SU-DHL-6 (cell line): ENCODE results near the gene CDH23.

Experiments
- H2AFZ ChIP-seq: fragments of 200-600 bp; sonication (generic); 2 replicates; pipeline ENCODE4 v1.6.1; 2014; ENCODE audit warnings: low read depth, mild to moderate bottlenecking, moderate library complexity, mixed read lengths, antibody characterized with exemption, low read length; ENCODE audit not compliant: severe bottlenecking
- H3F3A ChIP-seq: fragments of 200-600 bp; shearing (Covaris generic); 2 replicates; pipeline ENCODE4 v1.6.0; 2016; ENCODE audit warnings: antibody characterized with exemption, mild to moderate bottlenecking; ENCODE audit not compliant: insufficient read depth
- H3K27ac ChIP-seq: fragments of 200-600 bp; sonication (generic); 2 replicates; pipeline ENCODE4 v1.5.1; 2016; ENCODE audit warnings: low read depth, mild to moderate bottlenecking, low read length, moderate library complexity, mixed read lengths
- H3K27me3 ChIP-seq: fragments of 200-600 bp; sonication (generic), shearing (Covaris generic); 2 replicates; pipeline ENCODE4 v1.6.0; 2014; ENCODE audit warnings: mild to moderate bottlenecking, low read length
- H3K36me3 ChIP-seq: fragments of 200-600 bp; sonication (generic); 2 replicates; pipeline ENCODE4 v1.6.1; 2014; ENCODE audit warnings: mild to moderate bottlenecking, low read length, mixed read lengths
- H3K4me2 ChIP-seq: fragments of 300-600, 200-600 bp; shearing (Covaris generic), sonication (generic); 2 replicates; pipeline ENCODE4 v1.6.0; 2014; ENCODE audit warnings: low read length, low read depth, mild to moderate bottlenecking; ENCODE audit not compliant: poor library complexity, severe bottlenecking
- H3K4me3 ChIP-seq: fragments of 200-600 bp; sonication (generic); 2 replicates; pipeline ENCODE4 v1.5.1; 2014; ENCODE audit warnings: antibody characterized with exemption, low read length, mild to moderate bottlenecking, mixed read lengths; ENCODE audit not compliant: insufficient read depth, poor library complexity, severe bottlenecking
- H3K79me2 ChIP-seq: fragments of 200-600 bp; sonication (generic); 2 replicates; pipeline ENCODE4 v1.6.1; 2014; ENCODE audit warnings: mild to moderate bottlenecking, low read length, moderate library complexity; ENCODE audit not compliant: insufficient read depth
- H3K9ac ChIP-seq: fragments of 200-600 bp; sonication (generic); 2 replicates; pipeline ENCODE4 v1.7.0; 2014; ENCODE audit warnings: mild to moderate bottlenecking, low read length
- H3K9me2 ChIP-seq: fragments of 200-600 bp; sonication (generic); replicated peaks from 2 replicates; pipeline ENCODE4 v1.6.1; 2014; ENCODE audit warnings: low read length; ENCODE audit not compliant: insufficient read depth
- H3K9me3 ChIP-seq: fragments of 200-600 bp; sonication (generic); 2 replicates; pipeline ENCODE4 v1.6.1; 2014; ENCODE audit warnings: low read length, mixed read lengths; ENCODE audit not compliant: insufficient read depth
- H4K20me1 ChIP-seq: fragments of 200-600 bp; sonication (generic); 2 replicates; pipeline ENCODE4 v1.6.1; 2014; ENCODE audit warnings: low read depth, mild to moderate bottlenecking, antibody characterized with exemption, low read length, moderate library complexity, mixed read lengths
- EZH2phosphoT487 ChIP-seq: fragments of 200-600 bp; sonication (generic), shearing (Covaris generic); conservative IDR thresholded peaks from 2 replicates; pipeline ENCODE4 v1.6.1; 2018; ENCODE audit warnings: mild to moderate bottlenecking, antibody characterized with exemption, low read length, moderate library complexity, mixed read lengths
- TF ChIP-seq, protein P1 (sequence below): fragments of 200-600 bp; sonication (generic); IDR thresholded peaks from one replicate; pipeline ENCODE4 v1.5.1; 2017; ENCODE audit warnings: antibody characterized with exemption, mild to moderate bottlenecking, low read length, moderate library complexity; ENCODE audit not compliant: insufficient read depth, poor library complexity, severe bottlenecking

The CDH23 gene

DNA sequence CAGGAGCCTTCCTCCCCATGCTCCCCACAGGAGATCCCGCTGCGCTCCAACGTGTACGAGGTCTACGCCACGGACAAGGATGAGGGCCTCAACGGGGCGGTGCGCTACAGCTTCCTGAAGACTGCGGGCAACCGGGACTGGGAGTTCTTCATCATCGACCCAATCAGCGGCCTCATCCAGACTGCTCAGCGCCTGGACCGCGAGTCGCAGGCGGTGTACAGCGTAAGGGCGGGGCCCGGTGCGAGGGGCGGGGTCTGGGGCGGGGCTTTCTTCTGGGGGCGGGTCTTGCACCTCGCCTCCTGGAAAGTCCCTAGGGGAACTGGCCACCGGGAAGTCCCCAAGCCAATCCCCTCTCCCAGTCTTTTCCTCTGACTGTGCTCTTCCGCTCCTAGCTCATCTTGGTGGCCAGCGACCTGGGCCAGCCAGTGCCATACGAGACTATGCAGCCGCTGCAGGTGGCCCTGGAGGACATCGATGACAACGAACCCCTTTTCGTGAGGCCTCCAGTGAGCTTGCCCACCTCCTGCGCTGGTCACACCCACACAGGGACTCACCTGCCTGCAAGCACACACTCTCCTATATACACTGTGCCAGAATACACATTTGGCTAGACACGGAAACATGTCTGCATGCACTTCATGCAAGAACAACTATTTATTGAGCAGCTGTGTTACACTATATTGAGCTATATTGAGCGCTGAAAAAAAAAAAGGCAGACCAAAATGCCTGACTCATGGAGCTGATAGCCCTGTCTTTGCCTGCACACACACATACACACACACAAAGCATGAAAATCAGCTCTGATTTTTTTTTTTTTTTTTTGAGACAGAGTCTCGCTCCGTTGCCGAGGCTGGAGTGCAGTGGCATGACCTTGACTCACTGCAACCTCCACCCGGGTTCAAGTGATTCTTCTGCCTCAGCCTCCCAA is 409.3 kb downstream of the CDH23 start:
- H2AFZ ChIP-seq, result no peak overlapping the region
- no peaks in the 10 kb centered on the region for H3K9me2 ChIP-seq
- no peak overlapping the region for H3K4me3 ChIP-seq
- TF ChIP-seq EZH2phosphoT487, result no peak
- TF ChIP-seq, protein P1, sequence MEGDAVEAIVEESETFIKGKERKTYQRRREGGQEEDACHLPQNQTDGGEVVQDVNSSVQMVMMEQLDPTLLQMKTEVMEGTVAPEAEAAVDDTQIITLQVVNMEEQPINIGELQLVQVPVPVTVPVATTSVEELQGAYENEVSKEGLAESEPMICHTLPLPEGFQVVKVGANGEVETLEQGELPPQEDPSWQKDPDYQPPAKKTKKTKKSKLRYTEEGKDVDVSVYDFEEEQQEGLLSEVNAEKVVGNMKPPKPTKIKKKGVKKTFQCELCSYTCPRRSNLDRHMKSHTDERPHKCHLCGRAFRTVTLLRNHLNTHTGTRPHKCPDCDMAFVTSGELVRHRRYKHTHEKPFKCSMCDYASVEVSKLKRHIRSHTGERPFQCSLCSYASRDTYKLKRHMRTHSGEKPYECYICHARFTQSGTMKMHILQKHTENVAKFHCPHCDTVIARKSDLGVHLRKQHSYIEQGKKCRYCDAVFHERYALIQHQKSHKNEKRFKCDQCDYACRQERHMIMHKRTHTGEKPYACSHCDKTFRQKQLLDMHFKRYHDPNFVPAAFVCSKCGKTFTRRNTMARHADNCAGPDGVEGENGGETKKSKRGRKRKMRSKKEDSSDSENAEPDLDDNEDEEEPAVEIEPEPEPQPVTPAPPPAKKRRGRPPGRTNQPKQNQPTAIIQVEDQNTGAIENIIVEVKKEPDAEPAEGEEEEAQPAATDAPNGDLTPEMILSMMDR, result no peak
- H4K20me1 ChIP-seq, result no peaks in the 10 kb centered on the region
- H3K79me2 ChIP-seq, result no peaks in the 10 kb centered on the region
- no peak overlapping the region for H3K4me2 ChIP-seq
- H3F3A ChIP-seq, result no peaks in the 10 kb centered on the region
- H3K36me3 ChIP-seq, result no peaks in the 10 kb centered on the region
- no peak overlapping the region for H3K27ac ChIP-seq
- H3K9me3 ChIP-seq, result no peaks in the 10 kb centered on the region
- H3K9ac ChIP-seq, result no peak overlapping the region
- no peaks in the 10 kb centered on the region for H3K27me3 ChIP-seq

DNA sequence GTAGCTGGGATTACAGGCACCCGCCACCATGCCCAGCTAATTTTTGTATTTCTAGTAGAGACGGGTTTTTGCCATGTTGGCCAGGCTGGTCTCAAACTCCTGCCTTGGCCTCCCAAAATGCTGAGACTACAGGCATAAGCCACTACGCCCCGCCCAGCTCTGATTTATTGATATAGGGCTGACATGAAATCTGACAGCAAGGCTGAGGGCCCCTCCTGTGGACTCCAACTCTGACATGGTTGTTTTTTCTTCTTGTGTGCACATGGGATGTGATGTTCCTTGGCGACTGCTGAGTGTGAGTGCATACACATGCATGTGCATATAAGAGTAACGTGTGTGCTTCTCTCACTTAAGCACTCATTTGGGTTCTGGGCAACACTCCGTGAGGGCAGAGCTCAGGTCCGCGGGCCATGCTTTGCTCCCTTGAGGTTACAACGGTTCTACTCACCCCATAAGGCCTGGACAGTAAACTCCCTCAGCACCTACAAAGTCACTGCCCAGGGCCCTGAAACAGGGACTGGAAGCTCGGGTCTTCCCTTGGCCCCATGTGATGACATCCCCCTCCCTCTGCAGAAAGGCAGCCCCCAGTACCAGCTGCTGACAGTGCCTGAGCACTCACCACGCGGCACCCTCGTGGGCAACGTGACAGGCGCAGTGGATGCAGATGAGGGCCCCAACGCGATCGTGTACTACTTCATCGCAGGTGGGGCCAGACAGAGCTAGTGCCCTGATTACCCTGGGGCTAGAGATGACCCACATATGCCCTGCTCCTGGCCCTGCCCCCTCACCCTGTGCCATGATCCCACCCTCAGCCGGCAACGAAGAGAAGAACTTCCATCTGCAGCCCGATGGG is 410.2 kb downstream of the CDH23 start:
- TF ChIP-seq, protein P1, result no peak
- TF ChIP-seq EZH2phosphoT487, result no peak
- Histone ChIP-seq H3K9ac (no peak overlapping the region), H3K4me3 (no peak overlapping the region)

DNA sequence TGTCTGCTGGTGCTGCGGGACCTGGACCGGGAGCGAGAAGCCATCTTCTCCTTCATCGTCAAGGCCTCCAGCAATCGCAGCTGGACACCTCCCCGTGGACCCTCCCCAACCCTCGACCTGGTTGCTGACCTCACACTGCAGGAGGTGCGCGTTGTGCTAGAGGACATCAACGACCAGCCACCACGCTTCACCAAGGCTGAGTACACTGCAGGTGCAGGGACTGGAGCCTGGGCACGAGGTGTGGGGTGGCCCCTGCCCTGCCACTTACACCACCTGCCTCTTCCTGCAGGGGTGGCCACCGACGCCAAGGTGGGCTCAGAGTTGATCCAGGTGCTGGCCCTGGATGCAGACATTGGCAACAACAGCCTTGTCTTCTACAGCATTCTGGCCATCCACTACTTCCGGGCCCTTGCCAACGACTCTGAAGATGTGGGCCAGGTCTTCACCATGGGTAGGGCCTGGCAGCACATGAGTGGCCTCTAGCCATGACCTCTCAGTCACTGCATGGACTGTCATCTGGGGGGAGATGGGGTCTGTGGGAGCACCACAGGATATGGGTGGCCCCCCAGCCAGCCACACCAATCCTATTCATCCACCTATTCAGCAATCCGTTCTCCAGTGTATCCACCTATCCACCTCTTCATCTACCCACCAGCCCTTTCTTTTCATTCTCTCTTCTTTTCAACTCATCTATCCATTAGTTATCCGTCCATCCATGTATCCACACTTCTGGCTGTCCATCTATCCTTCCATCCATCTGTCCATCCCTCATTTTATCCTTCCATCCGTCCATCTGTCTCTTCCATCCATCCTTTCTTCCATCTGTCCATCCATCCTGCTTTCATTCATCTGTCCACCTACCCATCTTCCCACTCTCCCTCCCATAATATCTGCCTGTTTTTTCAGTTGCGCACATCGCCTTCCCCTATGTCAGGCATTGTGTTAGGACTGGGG is 411.1 kb downstream of the CDH23 start:
- H3K4me2 ChIP-seq, result no peak overlapping the region
- H4K20me1 ChIP-seq, result no peaks in the 10 kb centered on the region
- H3K27ac ChIP-seq, result no peak overlapping the region
- no peak overlapping the region for H3K4me3 ChIP-seq
- no peaks in the 10 kb centered on the region for H3F3A ChIP-seq
- H3K9me3 ChIP-seq, result no peaks in the 10 kb centered on the region
- no peaks in the 10 kb centered on the region for H3K79me2 ChIP-seq
- H3K36me3 ChIP-seq, result no peaks in the 10 kb centered on the region
- no peak for TF ChIP-seq EZH2phosphoT487
- TF ChIP-seq, protein P1, result no peak
- no peaks in the 10 kb centered on the region for H3K9me2 ChIP-seq
- no peak overlapping the region for H2AFZ ChIP-seq
- no peaks in the 10 kb centered on the region for H3K27me3 ChIP-seq
- no peak overlapping the region for H3K9ac ChIP-seq

More for the DNA sequence above, 410.2 kb downstream of the CDH23 start:
- Histone ChIP-seq H4K20me1 (no peaks in the 10 kb centered on the region), H3K27me3 (no peaks in the 10 kb centered on the region), H3K9me3 (no peaks in the 10 kb centered on the region), H3K9me2 (no peaks in the 10 kb centered on the region), H3K27ac (no peak overlapping the region), H3K4me2 (no peak overlapping the region), H3K79me2 (no peaks in the 10 kb centered on the region), H3K36me3 (no peaks in the 10 kb centered on the region), H3F3A (no peaks in the 10 kb centered on the region), H2AFZ (no peak overlapping the region)
